HepG2 (cell line): ENCODE measurements around the gene RBBP5. TPM values are rescaled to one million over a fixed set of nuclear protein-coding genes. Genes with fewer than 3 reads are reported as not detected.

Experiments
- ATAC-seq: fragments of 200-7000 bp; cut with Tn5 transposase; 3 replicates; pipeline ENCODE4 v1.9.1; 2020; ENCODE audit warnings: mild to moderate bottlenecking, moderate library complexity
- BruUV-seq: library from RNA; stranded (reverse); fragments of 400-500 nt; replicated peaks from 2 replicates; lab custom pipeline; 2021; lab: Mats Ljungman, UMichigan
- CTCF ChIA-PET: fragments of 300-600 bp; formaldehyde crosslinking; extraction: SDS; loops from one replicate; lab custom pipeline; 2021; ENCODE audit warnings: low total read pairs, inconsistent platforms, low intra/inter-chr PET ratio; lab: Yijun Ruan, JAX
- POLR2A ChIA-PET: fragments of 350-600 bp; sonication (Branson Sonifier 250); formaldehyde crosslinking; loops from one replicate; lab custom pipeline; 2020; ENCODE audit warnings: antibody characterized with exemption, inconsistent platforms; lab: Yijun Ruan, JAX
- DNase-seq: peaks from one replicate; pipeline ENCODE4 v3.0.0-alpha.2; 2015; ENCODE audit warnings: low spot score
- FAIRE-seq: peaks from 3 replicates; lab custom pipeline; 2011; peaks lifted over from hg19 to GRCh38; lab: Jason Lieb, UNC
- H2AFZ ChIP-seq: one replicate; pipeline ENCODE4 v1.6.1; 2011; ENCODE audit warnings: low read length, inconsistent platforms
- H3K27ac ChIP-seq: fragments of 300-600 bp; 3 replicates; pipeline ENCODE4 v1.8.0; 2011; ENCODE audit warnings: mixed run types, mild to moderate bottlenecking, mixed read lengths, low read length, inconsistent platforms; ENCODE audit not compliant: insufficient read depth; ENCODE audit errors: extremely low read length
- H3K27me3 ChIP-seq, 2 experiments: fragments of 200-600 bp in 1 of 2; 2 replicates in 1 of 2; 3 replicates in 1 of 2; pipeline versions ENCODE4 v1.6.0 to v1.8.0; 2011; ENCODE audit warnings: low read length in 2 of 2, mild to moderate bottlenecking in 2 of 2, moderate library complexity in 2 of 2, inconsistent platforms in 1 of 2; ENCODE audit not compliant: insufficient read depth in 2 of 2, control insufficient read depth in 1 of 2
- H3K36me3 ChIP-seq, 2 experiments: fragments of 200-600 bp in 1 of 2; replicated peaks in 1 of 2; 2 replicates in 1 of 2; 3 replicates in 1 of 2; pipeline versions ENCODE4 v1.5.1 to v1.8.0; 2011; ENCODE audit warnings: low read length in 2 of 2, inconsistent platforms in 1 of 2; ENCODE audit not compliant: insufficient read depth in 2 of 2, control insufficient read depth in 1 of 2
- H3K4me1 ChIP-seq: 2 replicates; pipeline ENCODE4 v1.5.1; 2012; ENCODE audit warnings: low read length, inconsistent platforms; ENCODE audit not compliant: insufficient read depth
- H3K4me2 ChIP-seq: 2 replicates; pipeline ENCODE4 v1.6.0; 2011; ENCODE audit warnings: low read depth, low read length, inconsistent platforms
- H3K4me3 ChIP-seq, 3 experiments: fragments of 200-600 bp in 1 of 3; sonication (generic), shearing (Covaris generic) in 1 of 3; replicated peaks in 1 of 3; 2 replicates each; pipeline ENCODE4 v1.5.1; 2011 to 2016; ENCODE audit warnings: low read length in 3 of 3, inconsistent platforms in 2 of 3, low read depth in 2 of 3, mild to moderate bottlenecking in 2 of 3, control low read depth in 1 of 3, mixed read lengths in 1 of 3; ENCODE audit not compliant: insufficient read depth in 1 of 3
- H3K79me2 ChIP-seq: one replicate; pipeline ENCODE4 v1.6.1; 2011; ENCODE audit warnings: low read length, inconsistent platforms; ENCODE audit not compliant: insufficient read depth
- H3K9ac ChIP-seq: 2 replicates; pipeline ENCODE4 v1.6.0; 2011; ENCODE audit warnings: mild to moderate bottlenecking, low read depth, low read length, inconsistent platforms; ENCODE audit not compliant: insufficient read depth
- H3K9me3 ChIP-seq: 2 replicates; pipeline ENCODE4 v1.5.1; 2012; ENCODE audit warnings: mild to moderate bottlenecking, low read length
- H4K20me1 ChIP-seq: 2 replicates; pipeline ENCODE4 v1.6.0; 2011; ENCODE audit warnings: inconsistent platforms, mild to moderate bottlenecking, low read length, moderate library complexity; ENCODE audit not compliant: insufficient read depth
- BRCA1 ChIP-seq: sonication (generic); formaldehyde crosslinking; IDR thresholded peaks from 2 replicates; pipeline ENCODE4 v1.4.0; 2020; ENCODE audit warnings: missing genetic modification reagents
- CEBPG ChIP-seq: IDR thresholded peaks from 2 replicates; pipeline ENCODE4 v1.6.1; 2016
- CREB1 ChIP-seq, 2 experiments: fragments of 450-650 bp in 1 of 2; IDR thresholded peaks; 2 replicates each; pipeline ENCODE4 v1.6.1; 2016 to 2017; ENCODE audit warnings: control low read depth in 1 of 2, mild to moderate bottlenecking in 1 of 2, missing compliant biosample characterization in 1 of 2, missing genetic modification characterization in 1 of 2
- CREBL2 ChIP-seq: sonication (generic); formaldehyde crosslinking; IDR thresholded peaks from 2 replicates; pipeline ENCODE4 v1.8.1; 2023; ENCODE audit warnings: missing genetic modification reagents, mild to moderate bottlenecking, borderline replicate concordance
- E2F5 ChIP-seq: sonication (generic); formaldehyde crosslinking; conservative IDR thresholded peaks from 2 replicates; pipeline ENCODE4 v1.4.0; 2020; ENCODE audit warnings: missing genetic modification reagents
- HOXD1 ChIP-seq: sonication (generic); formaldehyde crosslinking; IDR thresholded peaks from 2 replicates; pipeline ENCODE4 v1.5.0; 2020; ENCODE audit warnings: missing genetic modification reagents
- NFRKB ChIP-seq: fragments of 450-650 bp; IDR thresholded peaks from 2 replicates; pipeline ENCODE4 v1.6.1; 2017
- SRF ChIP-seq: IDR thresholded peaks from 2 replicates; pipeline ENCODE4 v1.6.1; 2011; ENCODE audit warnings: mild to moderate bottlenecking, low read depth, low read length, moderate library complexity
- SSRP1 ChIP-seq: IDR thresholded peaks from 2 replicates; pipeline ENCODE4 v1.6.1; 2016; ENCODE audit warnings: control low read depth
- U2AF1 ChIP-seq: fragments of 200-400 bp; formaldehyde crosslinking; optimal IDR thresholded peaks from 2 replicates; pipeline ENCODE3; 2017; ENCODE audit warnings: mild to moderate bottlenecking, low read depth, low read length
- ZBTB26 ChIP-seq: IDR thresholded peaks from 2 replicates; pipeline ENCODE4 v1.6.1; 2016; ENCODE audit warnings: missing compliant biosample characterization, missing genetic modification reagents, borderline replicate concordance
- ZFP82 ChIP-seq: sonication (generic); formaldehyde crosslinking; IDR thresholded peaks from 2 replicates; pipeline ENCODE4 v1.5.1; 2020; ENCODE audit warnings: mild to moderate bottlenecking, missing genetic modification reagents, borderline replicate concordance
- ZKSCAN5 ChIP-seq: sonication (generic); formaldehyde crosslinking; IDR thresholded peaks from 2 replicates; pipeline ENCODE4 v1.5.1; 2020; ENCODE audit warnings: mild to moderate bottlenecking, missing genetic modification reagents
- ZNF121 ChIP-seq: sonication (generic); formaldehyde crosslinking; IDR thresholded peaks from 2 replicates; pipeline ENCODE4 v1.5.0; 2020; ENCODE audit warnings: mild to moderate bottlenecking, missing genetic modification reagents
- ZNF260 ChIP-seq: sonication (generic); formaldehyde crosslinking; IDR thresholded peaks from 2 replicates; pipeline ENCODE4 v1.4.0; 2020; ENCODE audit warnings: missing genetic modification reagents, low read depth, mild to moderate bottlenecking, borderline replicate concordance
- ZNF326 ChIP-seq: sonication (generic); formaldehyde crosslinking; IDR thresholded peaks from 2 replicates; pipeline ENCODE4 v1.4.0; 2020; ENCODE audit warnings: missing genetic modification reagents, borderline replicate concordance
- ZNF567 ChIP-seq: sonication (generic); formaldehyde crosslinking; IDR thresholded peaks from 2 replicates; pipeline ENCODE4 v1.8.1; 2023; ENCODE audit warnings: mild to moderate bottlenecking, missing genetic modification reagents, borderline replicate concordance
- ZNF724P ChIP-seq: sonication (generic); formaldehyde crosslinking; IDR thresholded peaks from 2 replicates; pipeline ENCODE4 v1.8.0; 2022; ENCODE audit warnings: missing genetic modification reagents, borderline replicate concordance
- ZNF75D ChIP-seq: sonication (generic); formaldehyde crosslinking; IDR thresholded peaks from 2 replicates; pipeline ENCODE4 v1.8.1; 2023; ENCODE audit warnings: missing genetic modification reagents, mild to moderate bottlenecking, borderline replicate concordance
- ZNF883 ChIP-seq: sonication (generic); formaldehyde crosslinking; IDR thresholded peaks from 2 replicates; pipeline ENCODE4 v1.5.1; 2020; ENCODE audit warnings: mild to moderate bottlenecking, missing genetic modification reagents; ENCODE audit errors: not compliant biosample characterization
- WGBS: methylation state at CpG from one replicate; pipeline ENCODE4 v1.1.6; 2017; ENCODE audit warnings: low lambda C conversion rate; 5-methylcytosine and 5-hydroxymethylcytosine counted together
- in situ Hi-C: cut with HindIII; loops from 2 replicates; pipeline ENCODE4 v1.10.0; 2017; ENCODE audit warnings: low pct_unique_long_range_greater_than_20kb; ENCODE audit not compliant: extremely low pct_ligation_motif_present
- intact Hi-C: fragments of 100-400 bp; cut with micrococcal nuclease; formaldehyde crosslinking; loops from one replicate; pipeline ENCODE4 v1.10.0; 2022; ENCODE audit not compliant: unreplicated experiment
- polyA plus RNA-seq, 8 experiments: library from polyadenylated mRNA; depleted of rRNA in 3 of 8; stranded (reverse) in 7 of 8; unstranded in 1 of 8; fragments of >200 nt; fragmentation: Illumina TruSeq in 4 of 8; extraction: Trizol in 4 of 8; gene quantifications; 2 replicates each; pipeline versions ENCODE4 v1.2.1 to v1.2.3, GENCODE V29; 2011 to 2016; ENCODE audit warnings: low read depth in 4 of 8, missing spikeins in 1 of 8, mixed read lengths in 1 of 8; ENCODE audit not compliant: insufficient read depth in 1 of 8
- total RNA-seq, 5 experiments: library from RNA; depleted of rRNA; stranded (reverse); fragments of >200 nt; fragmentation: Illumina TruSeq; extraction: Trizol; gene quantifications; 2 replicates each; pipeline ENCODE4 v1.2.3, GENCODE V29; 2016; ENCODE audit warnings: low read depth in 1 of 5

RBBP5 gene
- total and polyA plus RNA-seq, 2 of the 13 experiments (the other 11 are each of a cell fraction or from before 2014, with no cell fraction given): 6.6 to 17.1 TPM

- 95% methylated on average over 10 of the region's 10 CpGs for WGBS
- Histone ChIP-seq H3K4me3 (no peak overlapping the region), H2AFZ (no peak overlapping the region), H4K20me1 (no peaks in the 10 kb centered on the region), H3K36me3 (peaks cover 6 to 22% of the 10 kb centered on the region in 2 experiments; a peak in 3 of 5 replicates), H3K9ac (no peak overlapping the region), H3K4me1 (no peaks in the 10 kb centered on the region), H3K27ac (no peak overlapping the region), H3K27me3 (no peaks in the 10 kb centered on the region), H3K4me2 (no peak overlapping the region), H3K9me3 (no peaks in the 10 kb centered on the region), H3K79me2 (no peaks in the 10 kb centered on the region)
- POLR2A ChIA-PET: no interaction called here
- no peak for FAIRE-seq
- in situ Hi-C loops: no loop called here
- no peak for ATAC-seq
- CTCF ChIA-PET: no interaction called here
- DNase-seq: no peak
- TF ChIP-seq NFRKB (no peak), ZNF260 (no peak), BRCA1 (no peak), U2AF1 (no peak)
- intact Hi-C loops: no loop called here
- no TSS peak for BruUV-seq
Observed at GRCh38 chr1:205169248-205169647, 47.5 kb upstream of the RBBP5 start.

GRCh38 chr1:205168291-205168690 is 46.5 kb upstream of the RBBP5 start:
- BruUV-seq: no TSS peak
- POLR2A ChIA-PET: no interaction called here
- CTCF ChIA-PET: no interaction called here
- TF ChIP-seq ZBTB26 (no peak), CREBL2 (CRISPR knock-in tag) (no peak), ZFP82 (no peak), ZNF75D (CRISPR knock-in tag) (no peak), HOXD1 (CRISPR knock-in tag) (no peak), ZNF326 (CRISPR knock-in tag) (no peak), ZNF121 (CRISPR knock-in tag) (no peak), ZNF724P (no peak), SRF (no peak), SSRP1 (no peak), ZNF883 (CRISPR knock-in tag) (no peak), CREB1 (IDR thresholded peaks at IDR 0.05) (no peak), CREB1 (CRISPR knock-in tag; IDR thresholded peaks at IDR 0.05) (no peak), ZKSCAN5 (CRISPR knock-in tag) (no peak), E2F5 (no peak), ZNF567 (CRISPR knock-in tag) (no peak), CEBPG (CRISPR knock-in tag) (no peak)

More at GRCh38 chr1:205168291-205168690, 46.5 kb upstream of the RBBP5 start:
- Histone ChIP-seq H3K27me3 (no peaks in the 10 kb centered on the region), H3K4me2 (no peak overlapping the region), H2AFZ (no peak overlapping the region), H3K27ac (no peak overlapping the region), H4K20me1 (no peaks in the 10 kb centered on the region), H3K9ac (no peak overlapping the region), H3K4me3 (no peak overlapping the region), H3K4me1 (no peaks in the 10 kb centered on the region), H3K9me3 (no peaks in the 10 kb centered on the region), H3K79me2 (no peaks in the 10 kb centered on the region), H3K36me3 (peaks cover 9 to 30% of the 10 kb centered on the region in 2 experiments; a peak in 4 of 5 replicates)
- in situ Hi-C loops (no loop called here), intact Hi-C loops (no loop called here)
- WGBS: 96% methylated on average over 1 of the region's 1 CpG
- FAIRE-seq (no peak), DNase-seq (no peak), ATAC-seq (no peak)
